BLaER1 (cell line): ENCODE measurements around the gene FRMD3.

Experiments
- H3K27ac ChIP-seq: shearing (Covaris generic); formaldehyde crosslinking; 2 replicates; pipeline ENCODE4 v1.8.1; 2022
- H3K27me3 ChIP-seq: shearing (Covaris generic); formaldehyde crosslinking; 2 replicates; pipeline ENCODE4 v1.8.1; 2022
- H3K36me3 ChIP-seq: shearing (Covaris generic); formaldehyde crosslinking; 2 replicates; pipeline ENCODE4 v1.8.1; 2022
- H3K4me1 ChIP-seq: shearing (Covaris generic); formaldehyde crosslinking; 2 replicates; pipeline ENCODE4 v1.8.1; 2022
- H3K4me2 ChIP-seq: shearing (Covaris generic); formaldehyde crosslinking; 2 replicates; pipeline ENCODE4 v1.8.1; 2022
- H3K4me3 ChIP-seq: shearing (Covaris generic); formaldehyde crosslinking; 2 replicates; pipeline ENCODE4 v1.8.1; 2022
- H3K9ac ChIP-seq: shearing (Covaris generic); formaldehyde crosslinking; 2 replicates; pipeline ENCODE4 v1.8.1; 2022
- H3K9me3 ChIP-seq: shearing (Covaris generic); formaldehyde crosslinking; 2 replicates; pipeline ENCODE4 v1.8.1; 2022
- H4K20me1 ChIP-seq: shearing (Covaris generic); formaldehyde crosslinking; 2 replicates; pipeline ENCODE4 v1.8.1; 2022
- Cebpa-rat ChIP-seq: shearing (Covaris generic); IDR thresholded peaks from 2 replicates; pipeline ENCODE4 v1.8.1; 2022

Gene FRMD3

GRCh38 chr9:83505282-83505681 lies 32.9 kb downstream of the FRMD3 start:
- no peak overlapping the region for H3K9ac ChIP-seq
- no peaks in the 10 kb centered on the region for H3K36me3 ChIP-seq
- no peaks in the 10 kb centered on the region for H4K20me1 ChIP-seq
- no peak overlapping the region for H3K4me3 ChIP-seq
- no peak for TF ChIP-seq Cebpa-rat
- no peak overlapping the region for H3K27ac ChIP-seq
- no peaks in the 10 kb centered on the region for H3K27me3 ChIP-seq
- no peaks in the 10 kb centered on the region for H3K9me3 ChIP-seq
- H3K4me1 ChIP-seq: peaks cover 6% of the 10 kb centered on the region; the same call in 1 of the 2 replicates
- H3K4me2 ChIP-seq: no peak overlapping the region

GRCh38 chr9:83503866-83504265 lies 34.3 kb downstream of the FRMD3 start:
- Histone ChIP-seq H3K27me3 (no peaks in the 10 kb centered on the region), H3K4me3 (no peak overlapping the region), H4K20me1 (no peaks in the 10 kb centered on the region), H3K36me3 (no peaks in the 10 kb centered on the region), H3K4me2 (no peak overlapping the region), H3K27ac (no peak overlapping the region), H3K9ac (no peak overlapping the region), H3K9me3 (no peaks in the 10 kb centered on the region), H3K4me1 (peaks cover 6% of the 10 kb centered on the region; the same call in 1 of the 2 replicates)
- no peak for TF ChIP-seq Cebpa-rat

DNA sequence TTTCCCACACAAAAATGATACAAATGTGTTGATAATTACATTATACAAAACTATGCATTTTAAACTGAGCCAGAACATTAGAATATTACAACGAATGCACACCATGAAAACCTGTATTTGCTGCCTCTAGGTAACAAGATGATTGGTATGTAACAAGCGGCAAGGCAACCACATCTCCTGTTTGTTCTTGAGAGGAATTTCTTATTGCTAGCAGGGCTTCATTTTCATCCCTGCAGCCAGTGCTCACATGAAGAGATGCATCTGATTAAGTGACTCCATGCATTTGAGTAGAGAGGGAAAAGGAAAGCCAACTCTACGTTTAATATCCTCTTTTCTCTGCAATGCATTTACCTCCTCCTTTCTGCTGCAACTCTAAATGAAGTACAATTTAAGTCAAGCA lies 36.6 kb downstream of the FRMD3 start:
- TF ChIP-seq Cebpa-rat: no peak
- H3K27me3 ChIP-seq: no peaks in the 10 kb centered on the region
- H4K20me1 ChIP-seq: no peaks in the 10 kb centered on the region
- no peak overlapping the region for H3K4me2 ChIP-seq
- H3K36me3 ChIP-seq: no peaks in the 10 kb centered on the region
- no peaks in the 10 kb centered on the region for H3K9me3 ChIP-seq
- no peak overlapping the region for H3K4me3 ChIP-seq
- H3K27ac ChIP-seq: no peak overlapping the region
- H3K9ac ChIP-seq: no peak overlapping the region
- no peaks in the 10 kb centered on the region for H3K4me1 ChIP-seq

DNA sequence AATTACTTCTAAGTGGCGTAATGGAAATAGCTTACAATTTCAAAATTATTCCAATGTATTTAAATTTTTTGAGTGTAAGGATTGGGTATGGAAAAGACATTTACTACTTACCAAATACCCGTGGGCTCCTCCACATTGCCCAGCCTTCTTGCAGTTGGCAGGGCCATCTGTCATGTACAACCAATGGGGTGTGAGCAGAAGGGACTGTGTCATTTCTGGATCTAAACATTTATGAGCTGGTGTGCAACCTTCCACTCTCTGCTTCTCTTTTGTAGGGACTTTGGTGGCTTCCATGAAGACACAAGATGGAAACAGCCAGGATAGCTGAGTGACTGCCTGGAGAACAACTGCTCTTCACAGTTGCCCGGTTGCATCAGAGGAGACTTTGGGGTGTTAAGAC lies 40.8 kb downstream of the FRMD3 start:
- Histone ChIP-seq H3K4me2 (no peak overlapping the region), H3K27ac (no peak overlapping the region), H3K4me1 (no peaks in the 10 kb centered on the region), H4K20me1 (no peaks in the 10 kb centered on the region), H3K4me3 (no peak overlapping the region), H3K9me3 (no peaks in the 10 kb centered on the region), H3K9ac (no peak overlapping the region), H3K27me3 (no peaks in the 10 kb centered on the region), H3K36me3 (no peaks in the 10 kb centered on the region)
- TF ChIP-seq Cebpa-rat: no peak

- Histone ChIP-seq H3K4me1 (peaks cover 5% of the 10 kb centered on the region; the same call in 1 of the 2 replicates), H3K9ac (no peak overlapping the region), H3K9me3 (no peaks in the 10 kb centered on the region), H3K4me3 (no peak overlapping the region), H3K27ac (no peak overlapping the region), H3K4me2 (no peak overlapping the region), H3K27me3 (no peaks in the 10 kb centered on the region), H3K36me3 (no peaks in the 10 kb centered on the region), H4K20me1 (no peaks in the 10 kb centered on the region)
- TF ChIP-seq Cebpa-rat: no peak
Observed at GRCh38 chr9:83491995-83492394, 46.2 kb downstream of the FRMD3 start.

- Histone ChIP-seq H4K20me1 (no peaks in the 10 kb centered on the region), H3K4me1 (peaks cover 5% of the 10 kb centered on the region; the same call in 1 of the 2 replicates), H3K36me3 (no peaks in the 10 kb centered on the region), H3K27me3 (no peaks in the 10 kb centered on the region), H3K4me2 (no peak overlapping the region), H3K27ac (no peak overlapping the region), H3K4me3 (no peak overlapping the region), H3K9ac (no peak overlapping the region), H3K9me3 (no peaks in the 10 kb centered on the region)
- no peak for TF ChIP-seq Cebpa-rat
Observed at GRCh38 chr9:83491413-83491812, 46.8 kb downstream of the FRMD3 start.

GRCh38 chr9:83489961-83490360 lies 48.2 kb downstream of the FRMD3 start:
- no peak overlapping the region for H3K4me3 ChIP-seq
- no peaks in the 10 kb centered on the region for H3K27me3 ChIP-seq
- H3K9me3 ChIP-seq: no peaks in the 10 kb centered on the region
- TF ChIP-seq Cebpa-rat: no peak
- no peak overlapping the region for H3K4me2 ChIP-seq
- no peaks in the 10 kb centered on the region for H4K20me1 ChIP-seq
- peaks cover 5% of the 10 kb centered on the region; the same call in 1 of the 2 replicates for H3K4me1 ChIP-seq
- no peak overlapping the region for H3K9ac ChIP-seq
- H3K36me3 ChIP-seq: no peaks in the 10 kb centered on the region
- no peak overlapping the region for H3K27ac ChIP-seq

DNA sequence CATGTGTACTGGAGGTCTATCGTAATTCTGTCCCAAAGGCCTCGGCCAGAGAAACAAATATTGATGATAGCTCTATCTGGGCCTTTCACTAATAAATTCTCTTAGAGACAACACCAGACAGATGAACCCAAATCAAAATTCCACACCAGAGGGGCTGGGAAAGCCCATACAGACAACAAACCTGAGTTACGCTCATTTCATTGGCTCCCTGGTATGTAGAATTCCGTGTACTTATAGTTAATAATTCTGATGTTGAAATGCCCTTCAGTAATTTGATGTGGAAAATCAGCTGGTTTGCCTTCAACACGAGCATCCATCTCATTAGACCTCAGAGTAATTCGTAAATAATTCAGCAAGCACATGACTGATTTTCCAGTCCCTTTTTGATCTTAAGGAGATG lies 53.2 kb downstream of the FRMD3 start:
- no peaks in the 10 kb centered on the region for H3K36me3 ChIP-seq
- H3K4me3 ChIP-seq: no peak overlapping the region
- H3K4me2 ChIP-seq: no peak overlapping the region
- peaks cover 7% of the 10 kb centered on the region; the same call in 1 of the 2 replicates for H3K9me3 ChIP-seq
- no peak overlapping the region for H3K27ac ChIP-seq
- no peaks in the 10 kb centered on the region for H3K27me3 ChIP-seq
- H4K20me1 ChIP-seq: no peaks in the 10 kb centered on the region
- H3K4me1 ChIP-seq: peaks cover 5% of the 10 kb centered on the region; the same call in 1 of the 2 replicates
- no peak overlapping the region for H3K9ac ChIP-seq
- no peak for TF ChIP-seq Cebpa-rat

- Histone ChIP-seq H3K9me3 (peaks cover 10% of the 10 kb centered on the region; the same call in 1 of the 2 replicates), H4K20me1 (no peaks in the 10 kb centered on the region), H3K36me3 (no peaks in the 10 kb centered on the region), H3K4me3 (no peak overlapping the region), H3K9ac (no peak overlapping the region), H3K4me2 (no peak overlapping the region), H3K27me3 (no peaks in the 10 kb centered on the region), H3K4me1 (peaks cover 4% of the 10 kb centered on the region; the same call in 1 of the 2 replicates), H3K27ac (no peak overlapping the region)
- no peak for TF ChIP-seq Cebpa-rat
Observed at GRCh38 chr9:83483223-83483622, 55.0 kb downstream of the FRMD3 start.

GRCh38 chr9:83479765-83480164 lies 58.4 kb downstream of the FRMD3 start:
- H3K4me3 ChIP-seq: no peak overlapping the region
- H3K27ac ChIP-seq: no peak overlapping the region
- H3K9ac ChIP-seq: no peak overlapping the region
- no peaks in the 10 kb centered on the region for H3K36me3 ChIP-seq
- no peak overlapping the region for H3K4me2 ChIP-seq
- no peaks in the 10 kb centered on the region for H3K27me3 ChIP-seq
- H3K9me3 ChIP-seq: peaks cover 10% of the 10 kb centered on the region; the same call in 1 of the 2 replicates
- no peaks in the 10 kb centered on the region for H4K20me1 ChIP-seq
- TF ChIP-seq Cebpa-rat: no peak
- H3K4me1 ChIP-seq: no peaks in the 10 kb centered on the region

- Histone ChIP-seq H3K4me1 (no peaks in the 10 kb centered on the region), H4K20me1 (no peaks in the 10 kb centered on the region), H3K27me3 (no peaks in the 10 kb centered on the region), H3K9ac (no peak overlapping the region), H3K9me3 (peaks cover 10% of the 10 kb centered on the region; the same call in 1 of the 2 replicates), H3K36me3 (no peaks in the 10 kb centered on the region), H3K27ac (no peak overlapping the region), H3K4me3 (no peak overlapping the region), H3K4me2 (no peak overlapping the region)
- no peak for TF ChIP-seq Cebpa-rat
Observed at GRCh38 chr9:83477571-83477970, 60.6 kb downstream of the FRMD3 start.
